HepG2 (cell line): ENCODE measurements around the gene LRGUK. TPM values are rescaled to one million over a fixed set of nuclear protein-coding genes. Genes with fewer than 3 reads are reported as not detected.

Experiments
- ATAC-seq: fragments of 200-7000 bp; cut with Tn5 transposase; 3 replicates; pipeline ENCODE4 v1.9.1; 2020; ENCODE audit warnings: mild to moderate bottlenecking, moderate library complexity
- BruUV-seq: library from RNA; stranded (reverse); fragments of 400-500 nt; replicated peaks from 2 replicates; lab custom pipeline; 2021; lab: Mats Ljungman, UMichigan
- CTCF ChIA-PET: fragments of 300-600 bp; formaldehyde crosslinking; extraction: SDS; loops from one replicate; lab custom pipeline; 2021; ENCODE audit warnings: low total read pairs, inconsistent platforms, low intra/inter-chr PET ratio; lab: Yijun Ruan, JAX
- POLR2A ChIA-PET: fragments of 350-600 bp; sonication (Branson Sonifier 250); formaldehyde crosslinking; loops from one replicate; lab custom pipeline; 2020; ENCODE audit warnings: antibody characterized with exemption, inconsistent platforms; lab: Yijun Ruan, JAX
- DNase-seq: peaks from one replicate; pipeline ENCODE4 v3.0.0-alpha.2; 2015; ENCODE audit warnings: low spot score
- FAIRE-seq: peaks from 3 replicates; lab custom pipeline; 2011; peaks lifted over from hg19 to GRCh38; lab: Jason Lieb, UNC
- H2AFZ ChIP-seq: one replicate; pipeline ENCODE4 v1.6.1; 2011; ENCODE audit warnings: low read length, inconsistent platforms
- H3K27ac ChIP-seq: fragments of 300-600 bp; 3 replicates; pipeline ENCODE4 v1.8.0; 2011; ENCODE audit warnings: mixed run types, mild to moderate bottlenecking, mixed read lengths, low read length, inconsistent platforms; ENCODE audit not compliant: insufficient read depth; ENCODE audit errors: extremely low read length
- H3K27me3 ChIP-seq, 2 experiments: fragments of 200-600 bp in 1 of 2; 2 replicates in 1 of 2; 3 replicates in 1 of 2; pipeline versions ENCODE4 v1.6.0 to v1.8.0; 2011; ENCODE audit warnings: low read length in 2 of 2, mild to moderate bottlenecking in 2 of 2, moderate library complexity in 2 of 2, inconsistent platforms in 1 of 2; ENCODE audit not compliant: insufficient read depth in 2 of 2, control insufficient read depth in 1 of 2
- H3K36me3 ChIP-seq, 2 experiments: fragments of 200-600 bp in 1 of 2; replicated peaks in 1 of 2; 2 replicates in 1 of 2; 3 replicates in 1 of 2; pipeline versions ENCODE4 v1.5.1 to v1.8.0; 2011; ENCODE audit warnings: low read length in 2 of 2, inconsistent platforms in 1 of 2; ENCODE audit not compliant: insufficient read depth in 2 of 2, control insufficient read depth in 1 of 2
- H3K4me1 ChIP-seq: 2 replicates; pipeline ENCODE4 v1.5.1; 2012; ENCODE audit warnings: low read length, inconsistent platforms; ENCODE audit not compliant: insufficient read depth
- H3K4me2 ChIP-seq: 2 replicates; pipeline ENCODE4 v1.6.0; 2011; ENCODE audit warnings: low read depth, low read length, inconsistent platforms
- H3K4me3 ChIP-seq, 3 experiments: fragments of 200-600 bp in 1 of 3; sonication (generic), shearing (Covaris generic) in 1 of 3; replicated peaks in 1 of 3; 2 replicates each; pipeline ENCODE4 v1.5.1; 2011 to 2016; ENCODE audit warnings: low read length in 3 of 3, inconsistent platforms in 2 of 3, low read depth in 2 of 3, mild to moderate bottlenecking in 2 of 3, control low read depth in 1 of 3, mixed read lengths in 1 of 3; ENCODE audit not compliant: insufficient read depth in 1 of 3
- H3K79me2 ChIP-seq: one replicate; pipeline ENCODE4 v1.6.1; 2011; ENCODE audit warnings: low read length, inconsistent platforms; ENCODE audit not compliant: insufficient read depth
- H3K9ac ChIP-seq: 2 replicates; pipeline ENCODE4 v1.6.0; 2011; ENCODE audit warnings: mild to moderate bottlenecking, low read depth, low read length, inconsistent platforms; ENCODE audit not compliant: insufficient read depth
- H3K9me3 ChIP-seq: 2 replicates; pipeline ENCODE4 v1.5.1; 2012; ENCODE audit warnings: mild to moderate bottlenecking, low read length
- H4K20me1 ChIP-seq: 2 replicates; pipeline ENCODE4 v1.6.0; 2011; ENCODE audit warnings: inconsistent platforms, mild to moderate bottlenecking, low read length, moderate library complexity; ENCODE audit not compliant: insufficient read depth
- ARNTL ChIP-seq: sonication (generic); formaldehyde crosslinking; IDR thresholded peaks from 2 replicates; pipeline ENCODE4 v1.4.0; 2020; ENCODE audit warnings: mild to moderate bottlenecking, missing genetic modification reagents
- CEBPB ChIP-seq: IDR thresholded peaks from 2 replicates; pipeline ENCODE4 v1.6.1; 2011; ENCODE audit warnings: low read depth, low read length, improper control_type of control experiment, borderline replicate concordance
- GTF3A ChIP-seq: sonication (generic); formaldehyde crosslinking; conservative IDR thresholded peaks from 2 replicates; pipeline ENCODE4 v1.4.0; 2020; ENCODE audit warnings: mild to moderate bottlenecking, missing genetic modification reagents
- MYNN ChIP-seq: sonication (generic); formaldehyde crosslinking; IDR thresholded peaks from 2 replicates; pipeline ENCODE4 v1.4.0; 2020; ENCODE audit warnings: mild to moderate bottlenecking, low read depth, missing genetic modification reagents
- PAWR ChIP-seq: sonication (generic); formaldehyde crosslinking; IDR thresholded peaks from 2 replicates; pipeline ENCODE4 v1.4.0; 2020; ENCODE audit warnings: missing genetic modification reagents, mild to moderate bottlenecking, borderline replicate concordance
- PAXIP1 ChIP-seq: sonication (generic); formaldehyde crosslinking; conservative IDR thresholded peaks from 2 replicates; pipeline ENCODE4 v1.4.0; 2020; ENCODE audit warnings: mild to moderate bottlenecking, missing genetic modification reagents, moderate library complexity
- TOPORS ChIP-seq: sonication (generic); formaldehyde crosslinking; IDR thresholded peaks from 2 replicates; pipeline ENCODE4 v1.8.0; 2023; ENCODE audit warnings: mild to moderate bottlenecking, missing genetic modification reagents
- ZNF24 ChIP-seq: fragments of 450-650 bp; IDR thresholded peaks from 2 replicates; pipeline ENCODE4 v1.6.1; 2017; ENCODE audit warnings: antibody characterized with exemption, mild to moderate bottlenecking
- ZNF280D ChIP-seq: sonication (generic); formaldehyde crosslinking; IDR thresholded peaks from 2 replicates; pipeline ENCODE4 v1.5.1; 2020; ENCODE audit warnings: mild to moderate bottlenecking, missing genetic modification reagents
- ZNF484 ChIP-seq: sonication (generic); formaldehyde crosslinking; IDR thresholded peaks from 2 replicates; pipeline ENCODE4 v1.5.1; 2020; ENCODE audit warnings: mild to moderate bottlenecking, low read depth, missing genetic modification reagents, borderline replicate concordance
- ZNF891 ChIP-seq: sonication (generic); formaldehyde crosslinking; IDR thresholded peaks from 2 replicates; pipeline ENCODE4 v1.5.0; 2020; ENCODE audit warnings: mild to moderate bottlenecking, missing genetic modification reagents
- ZSCAN30 ChIP-seq: sonication (generic); formaldehyde crosslinking; IDR thresholded peaks from 2 replicates; pipeline ENCODE4 v1.5.0; 2020; ENCODE audit warnings: mild to moderate bottlenecking, missing genetic modification reagents
- WGBS: methylation state at CpG from one replicate; pipeline ENCODE4 v1.1.6; 2017; ENCODE audit warnings: low lambda C conversion rate; 5-methylcytosine and 5-hydroxymethylcytosine counted together
- in situ Hi-C: cut with HindIII; loops from 2 replicates; pipeline ENCODE4 v1.10.0; 2017; ENCODE audit warnings: low pct_unique_long_range_greater_than_20kb; ENCODE audit not compliant: extremely low pct_ligation_motif_present
- intact Hi-C: fragments of 100-400 bp; cut with micrococcal nuclease; formaldehyde crosslinking; loops from one replicate; pipeline ENCODE4 v1.10.0; 2022; ENCODE audit not compliant: unreplicated experiment
- polyA plus RNA-seq, 8 experiments: library from polyadenylated mRNA; depleted of rRNA in 3 of 8; stranded (reverse) in 7 of 8; unstranded in 1 of 8; fragments of >200 nt; fragmentation: Illumina TruSeq in 4 of 8; extraction: Trizol in 4 of 8; gene quantifications; 2 replicates each; pipeline versions ENCODE4 v1.2.1 to v1.2.3, GENCODE V29; 2011 to 2016; ENCODE audit warnings: low read depth in 4 of 8, missing spikeins in 1 of 8, mixed read lengths in 1 of 8; ENCODE audit not compliant: insufficient read depth in 1 of 8
- total RNA-seq, 5 experiments: library from RNA; depleted of rRNA; stranded (reverse); fragments of >200 nt; fragmentation: Illumina TruSeq; extraction: Trizol; gene quantifications; 2 replicates each; pipeline ENCODE4 v1.2.3, GENCODE V29; 2016; ENCODE audit warnings: low read depth in 1 of 5

The LRGUK gene
- total and polyA plus RNA-seq, 2 of the 13 experiments (the other 11 are each of a cell fraction or from before 2014, with no cell fraction given), result 0.18 to 0.20 TPM

- H3K4me3 ChIP-seq, result no peak overlapping the region
- ATAC-seq, result no peak
- POLR2A ChIA-PET, result no interaction called here
- no peak overlapping the region for H3K27ac ChIP-seq
- no peaks in the 10 kb centered on the region for H4K20me1 ChIP-seq
- H3K9me3 ChIP-seq, result peaks cover 48% of the 10 kb centered on the region
- intact Hi-C loops, result no loop called here
- TF ChIP-seq CEBPB, result peak; percentile 15; the same call in 1 of the 2 replicates
- TF ChIP-seq ZNF24, result no peak
- no peak for TF ChIP-seq ZNF484 (CRISPR knock-in tag)
- TF ChIP-seq, all 625 proteins: peak for 1
- H3K27me3 ChIP-seq, result no peaks in the 10 kb centered on the region
- FAIRE-seq (no peak), DNase-seq (no peak)
- H3K9ac ChIP-seq, result no peak overlapping the region
- WGBS, result 0% methylated on average over 2 of the region's 2 CpGs
- no peak overlapping the region for H3K4me2 ChIP-seq
- no peak overlapping the region for H2AFZ ChIP-seq
- H3K4me1 ChIP-seq, result no peaks in the 10 kb centered on the region
- no TSS peak for BruUV-seq
- CTCF ChIA-PET, result no interaction called here
- H3K79me2 ChIP-seq, result no peaks in the 10 kb centered on the region
- in situ Hi-C loops, result no loop called here
- no peaks in the 10 kb centered on the region for H3K36me3 ChIP-seq
These were observed 40.0 kb upstream of the LRGUK start for GRCh38 chr7:134086998-134087735.

GRCh38 chr7:134088199-134088598, 38.9 kb upstream of the LRGUK start:
- H3K4me2 ChIP-seq, result no peak overlapping the region
- H3K27ac ChIP-seq, result no peak overlapping the region
- ChIA-PET POLR2A (no interaction called here), CTCF (no interaction called here)
- no peak overlapping the region for H3K4me3 ChIP-seq
- intact Hi-C loops, result no loop called here
- BruUV-seq, result no TSS peak
- H3K9me3 ChIP-seq, result peaks cover 58% of the 10 kb centered on the region
- H3K4me1 ChIP-seq, result no peaks in the 10 kb centered on the region
- ATAC-seq, result no peak
- in situ Hi-C loops, result no loop called here
- no peaks in the 10 kb centered on the region for H4K20me1 ChIP-seq
- no peak for FAIRE-seq
- no peaks in the 10 kb centered on the region for H3K79me2 ChIP-seq
- H2AFZ ChIP-seq, result no peak overlapping the region
- no peaks in the 10 kb centered on the region for H3K36me3 ChIP-seq
- H3K9ac ChIP-seq, result no peak overlapping the region
- no peaks in the 10 kb centered on the region for H3K27me3 ChIP-seq
- DNase-seq, result no peak
- TF ChIP-seq TOPORS (no peak), ZNF280D (CRISPR knock-in tag) (no peak), GTF3A (no peak), PAXIP1 (CRISPR knock-in tag) (no peak), PAWR (CRISPR knock-in tag) (no peak), MYNN (CRISPR knock-in tag) (no peak), ZSCAN30 (no peak), ZNF891 (CRISPR knock-in tag) (no peak), ARNTL (CRISPR knock-in tag) (no peak)
